GM21526 (cell line): ENCODE data around the gene CYFIP2.

Experiments used
- ATAC-seq: cut with Tn5 transposase; IDR thresholded peaks from one replicate; pipeline ENCODE4 v1.9.1; 2021; ENCODE audit warnings: moderate library complexity; ENCODE audit not compliant: unreplicated experiment, low FRiP score

The CYFIP2 gene

GRCh38 chr5:157312492-157312891 is 46.6 kb downstream of the CYFIP2 start:
- ATAC-seq, result peak; percentile 87

DNA sequence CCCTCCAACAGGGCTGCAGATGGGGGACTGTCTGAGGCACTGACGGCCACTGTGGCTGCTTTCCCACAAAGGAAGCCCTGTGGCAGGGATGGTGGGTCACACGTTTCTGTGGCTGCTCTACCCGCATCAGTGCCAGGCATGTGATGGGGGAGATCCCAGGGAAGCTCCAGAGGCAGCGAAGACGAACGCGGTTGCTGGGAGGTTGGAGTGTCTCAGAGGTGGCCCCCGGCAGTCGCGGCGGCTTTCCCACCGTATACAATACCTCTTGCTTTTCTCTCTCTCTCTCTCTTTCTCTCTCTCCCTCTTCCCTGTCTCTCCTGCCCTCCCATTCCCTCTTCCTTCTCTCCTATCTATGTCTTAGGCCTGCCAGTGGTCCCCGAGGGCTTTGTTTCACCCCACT is 56.7 kb downstream of the CYFIP2 start:
- no peak for ATAC-seq

DNA sequence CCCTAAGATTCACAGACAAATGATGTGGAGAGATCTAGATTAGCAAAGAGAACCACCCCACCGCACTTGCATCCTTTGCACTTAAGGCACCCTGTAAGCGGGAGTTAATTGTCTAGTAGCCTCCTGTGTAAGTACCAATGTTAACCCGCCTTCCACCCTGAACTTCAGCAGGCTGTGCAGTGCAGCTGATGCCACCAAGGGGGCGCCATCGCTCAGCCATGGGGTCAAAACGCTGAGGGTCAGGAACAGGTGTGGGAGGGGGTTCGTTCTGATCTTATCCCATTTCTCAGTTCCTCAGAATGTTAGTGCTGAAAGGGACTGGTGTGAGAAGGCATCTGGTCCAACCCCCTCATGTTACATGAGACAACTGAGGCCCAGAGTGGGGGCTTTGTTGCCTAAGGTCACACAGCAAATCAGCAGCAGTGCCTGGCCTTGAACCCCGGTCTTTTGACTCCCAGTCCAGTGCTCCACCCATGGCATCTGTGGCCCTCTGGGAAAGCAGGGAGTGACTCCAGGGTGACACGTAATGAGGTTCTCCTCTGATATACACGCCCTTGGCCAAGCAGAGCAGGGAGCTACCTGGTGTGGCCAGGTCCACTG is 57.3 kb downstream of the CYFIP2 start:
- ATAC-seq, result no peak

DNA sequence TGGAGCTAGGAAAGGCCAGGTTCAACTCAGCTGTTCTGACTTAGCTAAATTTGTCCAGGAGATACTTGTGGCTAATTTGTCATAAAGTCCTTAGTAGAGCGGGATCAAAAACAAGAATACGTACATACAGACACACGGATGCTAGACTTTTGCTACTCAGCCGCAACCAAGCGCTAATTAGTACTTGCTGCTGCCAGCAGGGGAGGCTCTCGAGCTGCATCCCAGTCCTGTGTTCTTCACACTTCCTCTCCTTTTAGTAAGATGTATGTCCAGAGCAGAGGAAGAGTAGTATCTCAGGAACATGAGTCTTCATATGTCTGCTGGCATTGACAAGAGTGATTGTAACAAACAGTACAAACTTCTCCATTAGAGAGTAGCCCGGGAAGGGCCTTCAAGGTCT is 58.3 kb downstream of the CYFIP2 start:
- ATAC-seq, result no peak

DNA sequence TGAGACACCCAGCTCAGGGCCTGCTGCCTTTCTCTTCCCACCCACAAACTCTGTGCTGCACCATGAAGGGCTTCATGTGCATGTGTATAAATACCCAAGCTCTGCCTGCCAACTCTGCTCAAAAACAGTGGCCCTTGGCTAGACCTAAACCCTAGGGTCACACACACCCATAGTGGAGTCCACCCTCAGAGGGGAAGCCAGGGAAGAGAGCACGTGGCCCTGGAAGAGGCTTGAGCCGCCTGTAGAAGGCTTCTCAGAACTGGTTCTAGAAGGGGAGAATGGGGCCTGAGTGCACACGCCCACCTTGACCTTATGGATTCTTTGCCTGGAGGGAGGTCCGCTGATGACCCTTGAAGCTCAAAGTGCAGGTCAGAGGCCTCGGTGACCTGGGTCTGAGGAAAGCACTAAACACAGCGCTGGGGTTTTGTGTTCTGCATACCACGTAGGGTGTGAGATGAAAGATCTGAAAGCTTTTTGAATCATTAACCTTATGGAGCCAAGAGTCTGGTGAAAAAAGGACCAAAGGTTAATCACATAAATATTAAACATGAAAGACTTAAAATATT is 60.6 kb downstream of the CYFIP2 start:
- ATAC-seq, result no peak

DNA sequence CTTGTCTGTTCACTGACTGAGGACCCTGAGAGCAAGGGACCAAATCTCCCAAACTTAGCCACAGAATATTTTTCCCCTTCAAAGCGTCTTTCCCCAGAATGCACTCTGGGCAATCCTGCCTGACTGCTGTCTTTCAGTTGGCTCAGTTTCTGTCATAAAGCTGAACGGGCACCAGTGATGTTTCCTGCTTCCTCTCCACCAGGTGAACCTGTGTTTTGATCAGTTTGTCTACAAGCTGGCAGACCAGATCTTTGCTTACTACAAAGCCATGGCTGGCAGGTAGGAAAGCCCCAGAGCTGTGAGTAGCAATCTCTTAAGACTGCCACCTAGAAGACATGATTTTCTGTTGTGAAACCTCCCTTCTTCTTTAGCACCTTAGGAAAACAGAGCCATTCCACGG is 61.8 kb downstream of the CYFIP2 start:
- no peak for ATAC-seq

- peak; percentile 75 for ATAC-seq
Measured at GRCh38 chr5:157328277-157328912, 62.5 kb downstream of the CYFIP2 start.

- no peak for ATAC-seq
Measured at GRCh38 chr5:157331807-157332206, 65.9 kb downstream of the CYFIP2 start.

GRCh38 chr5:157335534-157336422 is 69.9 kb downstream of the CYFIP2 start:
- no peak for ATAC-seq

DNA sequence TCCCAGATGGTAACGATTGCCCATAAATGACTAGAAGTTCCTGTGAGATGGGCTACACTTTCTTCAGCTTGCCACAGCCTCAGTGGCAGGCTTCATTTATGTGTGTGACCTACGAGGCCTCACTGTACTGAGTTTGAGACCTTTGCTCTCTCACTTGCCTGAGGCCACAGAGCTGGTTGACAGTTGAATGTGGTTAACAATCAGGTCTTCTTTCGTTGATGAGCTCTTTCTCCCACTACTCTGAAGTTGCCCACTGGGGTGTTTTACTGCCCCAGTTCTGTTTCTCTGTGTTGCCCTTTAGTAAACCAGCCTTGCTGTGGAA is 70.5 kb downstream of the CYFIP2 start:
- no peak for ATAC-seq

- ATAC-seq, result no peak
Measured at GRCh38 chr5:157339409-157339808, 73.5 kb downstream of the CYFIP2 start.

DNA sequence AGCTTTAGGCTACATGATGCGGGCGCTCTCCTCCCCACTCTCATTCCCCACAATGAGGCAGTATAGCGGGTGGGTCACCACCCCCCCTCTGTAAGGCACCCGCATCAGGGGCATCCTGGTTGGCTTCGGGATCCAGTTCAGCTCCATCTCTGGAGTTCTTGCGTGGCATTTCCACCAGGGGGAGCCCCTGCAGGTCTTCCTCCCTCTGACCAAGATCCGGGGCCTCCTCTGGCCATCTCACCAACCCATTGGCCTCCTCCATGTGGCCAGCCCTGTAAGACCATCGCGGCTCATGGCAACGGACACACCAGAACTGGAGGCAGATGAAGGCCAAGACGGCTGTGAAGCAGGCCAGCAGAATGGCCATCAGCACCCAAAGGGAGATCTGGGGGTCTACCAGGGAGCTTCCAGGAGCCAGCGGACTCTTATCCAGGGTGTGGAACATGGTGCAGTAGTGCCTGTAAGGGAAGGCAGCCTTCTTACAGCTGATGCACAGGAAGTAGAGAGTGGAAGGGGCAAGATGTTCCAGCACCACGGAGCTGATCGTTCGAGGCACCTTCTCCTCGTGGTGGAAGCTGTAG is 77.0 kb downstream of the CYFIP2 start:
- ATAC-seq, result no peak

GRCh38 chr5:157343842-157344790 is 78.2 kb downstream of the CYFIP2 start:
- no peak for ATAC-seq

DNA sequence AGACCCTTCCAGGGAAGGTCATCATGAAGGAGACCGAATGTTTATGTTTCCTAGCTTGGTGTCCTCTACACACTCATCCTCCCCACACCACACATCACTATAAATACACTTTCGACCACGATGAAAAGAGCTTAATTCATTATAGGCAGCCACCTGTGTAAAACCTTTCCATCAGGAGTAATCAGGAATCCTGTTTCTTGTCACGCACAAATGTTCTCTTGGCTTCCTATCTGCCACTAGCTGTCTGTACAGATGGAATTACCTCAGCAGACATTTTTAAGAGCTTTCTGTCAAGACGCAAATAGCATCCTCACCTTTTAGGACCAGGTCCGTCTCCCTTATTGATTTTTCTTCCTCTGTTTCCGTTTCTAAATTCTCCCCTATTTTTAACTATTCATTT is 79.1 kb downstream of the CYFIP2 start:
- ATAC-seq, result no peak

DNA sequence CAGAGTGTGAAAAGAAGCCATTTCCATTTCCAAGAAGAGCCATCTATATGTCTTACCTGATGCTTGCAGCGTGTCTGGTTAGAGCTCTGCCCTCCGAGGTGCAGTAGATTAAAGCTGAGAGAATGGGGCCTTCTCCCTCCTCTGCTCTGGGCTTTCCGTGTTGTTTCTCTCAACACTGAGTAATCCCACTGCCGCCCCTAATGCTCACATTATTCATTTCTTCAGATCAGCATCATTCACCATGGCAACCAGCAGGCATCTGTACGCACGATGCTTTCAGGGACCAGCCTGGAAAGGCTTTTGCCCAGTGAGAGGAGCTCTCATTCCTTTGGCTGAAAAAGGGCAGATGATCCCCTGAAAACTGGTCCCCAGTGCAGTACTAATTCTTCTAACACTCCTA is 79.6 kb downstream of the CYFIP2 start:
- ATAC-seq, result no peak

- no peak for ATAC-seq
Measured at GRCh38 chr5:157347301-157348048, 81.6 kb downstream of the CYFIP2 start.

- ATAC-seq, result no peak
Measured at GRCh38 chr5:157348049-157348400, 82.1 kb downstream of the CYFIP2 start.

DNA sequence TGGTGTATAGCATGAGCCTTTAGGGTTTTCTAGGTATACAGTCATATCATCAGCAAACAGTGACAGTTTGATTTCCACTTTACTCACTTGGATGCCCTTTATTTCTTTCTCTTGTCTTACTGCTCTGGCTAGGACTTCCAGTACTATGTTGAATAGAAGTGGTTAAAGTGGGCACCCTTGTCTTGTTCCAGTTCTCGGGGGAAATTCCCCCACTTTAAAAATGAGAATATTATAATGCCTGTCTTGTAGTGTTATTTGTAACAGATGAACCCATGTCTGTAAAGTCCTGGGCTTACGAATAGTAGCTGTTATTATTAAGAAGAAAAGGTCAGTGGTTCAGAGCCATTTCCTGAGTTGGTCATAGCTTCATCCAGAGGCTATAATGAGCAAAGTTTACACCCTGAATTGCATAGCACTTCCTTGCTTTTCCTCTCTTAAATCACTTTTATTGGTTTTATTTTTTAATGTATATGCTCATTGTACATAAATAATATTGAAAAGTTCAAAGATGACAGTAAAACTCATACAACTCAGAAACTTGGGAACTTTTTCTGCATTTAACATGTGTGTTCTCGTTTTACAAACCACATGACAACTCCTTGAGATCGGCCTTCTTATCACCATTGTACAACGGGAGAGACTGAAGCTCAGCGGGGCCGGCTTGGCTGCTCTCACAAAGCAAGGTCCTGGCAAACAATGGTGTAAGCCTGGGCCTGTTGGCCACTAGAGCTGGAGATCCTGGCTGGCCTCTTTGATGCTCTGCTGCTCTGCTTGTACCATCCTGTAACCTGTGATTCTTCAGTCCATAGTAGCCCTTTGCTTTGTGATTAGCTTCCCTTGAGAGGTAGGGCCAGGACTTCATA is 85.2 kb downstream of the CYFIP2 start:
- no peak for ATAC-seq

GRCh38 chr5:157351802-157352092 is 85.8 kb downstream of the CYFIP2 start:
- ATAC-seq, result no peak
